ENCODE data around the gene YPEL2. TPM values are rescaled to one million over a fixed set of nuclear protein-coding genes. Genes with fewer than 3 reads are reported as not detected.

The YPEL2 gene
- total RNA-seq, 2 donors from 2014 or later, result 26.7 to 27.0 TPM

- H3K27ac ChIP-seq, result peak overlapping the region in 3 of 4 donors; percentile 30 to 70 (median 42)
- H3K27me3 ChIP-seq, result no peaks in the 10 kb centered on the region
- DNase-seq, result no peak
- no peak for TF ChIP-seq POLR2A (IDR thresholded peaks at IDR 0.05)
- TF ChIP-seq, protein P1, sequence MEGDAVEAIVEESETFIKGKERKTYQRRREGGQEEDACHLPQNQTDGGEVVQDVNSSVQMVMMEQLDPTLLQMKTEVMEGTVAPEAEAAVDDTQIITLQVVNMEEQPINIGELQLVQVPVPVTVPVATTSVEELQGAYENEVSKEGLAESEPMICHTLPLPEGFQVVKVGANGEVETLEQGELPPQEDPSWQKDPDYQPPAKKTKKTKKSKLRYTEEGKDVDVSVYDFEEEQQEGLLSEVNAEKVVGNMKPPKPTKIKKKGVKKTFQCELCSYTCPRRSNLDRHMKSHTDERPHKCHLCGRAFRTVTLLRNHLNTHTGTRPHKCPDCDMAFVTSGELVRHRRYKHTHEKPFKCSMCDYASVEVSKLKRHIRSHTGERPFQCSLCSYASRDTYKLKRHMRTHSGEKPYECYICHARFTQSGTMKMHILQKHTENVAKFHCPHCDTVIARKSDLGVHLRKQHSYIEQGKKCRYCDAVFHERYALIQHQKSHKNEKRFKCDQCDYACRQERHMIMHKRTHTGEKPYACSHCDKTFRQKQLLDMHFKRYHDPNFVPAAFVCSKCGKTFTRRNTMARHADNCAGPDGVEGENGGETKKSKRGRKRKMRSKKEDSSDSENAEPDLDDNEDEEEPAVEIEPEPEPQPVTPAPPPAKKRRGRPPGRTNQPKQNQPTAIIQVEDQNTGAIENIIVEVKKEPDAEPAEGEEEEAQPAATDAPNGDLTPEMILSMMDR (IDR thresholded peaks at IDR 0.05), result no peak
- H3K36me3 ChIP-seq (replicated peaks in 1 of 2; ENCODE audit: insufficient read depth in 1 of 2, low read depth in 2 of 2), result no peaks in the 10 kb centered on the region
- no peaks in the 10 kb centered on the region for H3K9me3 ChIP-seq
- peaks cover 78% of the 10 kb centered on the region for H3K4me1 ChIP-seq
- intact Hi-C loops (cut with DNase I), result no loop called here
- H3K4me3 ChIP-seq, result no peak overlapping the region
- no peak for ATAC-seq
- 52 to 59% methylated on average over 16 of the region's 16 CpGs for WGBS, 2 donors
Observed at GRCh38 chr17:59425085-59425931, 93.9 kb downstream of the YPEL2 start.

- H3K4me3 ChIP-seq, result no peak overlapping the region
- TF ChIP-seq, protein P1 (IDR thresholded peaks at IDR 0.05), result no peak
- no peak for TF ChIP-seq POLR2A (IDR thresholded peaks at IDR 0.05)
- DNase-seq (no peak), ATAC-seq (no peak)
- intact Hi-C loops (cut with DNase I), result no loop called here
- WGBS, 2 donors, result 90 to 94% methylated on average over 9 of the region's 9 CpGs
- no peaks in the 10 kb centered on the region for H3K9me3 ChIP-seq
- peak overlapping the region in 3 of 4 donors; percentile 30 to 70 (median 42) for H3K27ac ChIP-seq
- no peaks in the 10 kb centered on the region for H3K27me3 ChIP-seq
- peaks cover 79% of the 10 kb centered on the region for H3K4me1 ChIP-seq
- no peaks in the 10 kb centered on the region for H3K36me3 ChIP-seq (replicated peaks in 1 of 2; ENCODE audit: insufficient read depth in 1 of 2, low read depth in 2 of 2)
Observed at GRCh38 chr17:59426031-59426430, 94.6 kb downstream of the YPEL2 start.

DNA sequence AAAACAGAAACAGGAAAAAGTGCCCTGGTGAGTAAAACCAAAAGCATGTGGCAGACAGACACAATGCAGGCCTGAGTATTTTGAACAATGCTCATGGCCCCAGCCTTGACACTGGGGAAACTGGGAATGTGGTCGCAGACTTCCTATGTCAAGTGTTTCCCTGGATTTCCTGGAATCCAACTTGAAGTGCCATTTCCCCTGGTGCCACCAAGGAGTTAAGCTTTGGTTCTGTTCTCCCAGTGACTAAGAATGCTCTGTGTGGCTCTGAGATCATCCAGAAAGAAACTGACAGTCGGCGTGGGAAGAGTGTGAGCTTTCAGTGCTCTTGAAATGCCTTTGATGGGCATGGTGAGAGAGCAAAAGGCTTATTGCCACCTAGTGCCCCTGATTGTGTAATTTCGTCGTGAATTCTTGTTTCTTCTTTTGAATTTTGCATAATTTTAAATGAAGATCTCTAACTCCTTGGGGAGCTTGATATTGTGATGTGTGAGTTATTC, 96.0 kb downstream of the YPEL2 start:
- DNase-seq (no peak), ATAC-seq (peak; percentile 12)
- no peaks in the 10 kb centered on the region for H3K27me3 ChIP-seq
- H3K27ac ChIP-seq, result peak overlapping the region; percentile 45 to 73 (median 66)
- no peak overlapping the region for H3K4me3 ChIP-seq
- H3K9me3 ChIP-seq, result no peaks in the 10 kb centered on the region
- TF ChIP-seq, protein P1 (IDR thresholded peaks at IDR 0.05), result no peak
- TF ChIP-seq POLR2A (IDR thresholded peaks at IDR 0.05), result no peak
- peaks cover 75% of the 10 kb centered on the region for H3K4me1 ChIP-seq
- 36 to 47% methylated on average over 5 of the region's 5 CpGs for WGBS, 2 donors
- H3K36me3 ChIP-seq (replicated peaks in 1 of 2; ENCODE audit: insufficient read depth in 1 of 2, low read depth in 2 of 2), result no peaks in the 10 kb centered on the region
- intact Hi-C loops (cut with DNase I), result no loop called here

DNA sequence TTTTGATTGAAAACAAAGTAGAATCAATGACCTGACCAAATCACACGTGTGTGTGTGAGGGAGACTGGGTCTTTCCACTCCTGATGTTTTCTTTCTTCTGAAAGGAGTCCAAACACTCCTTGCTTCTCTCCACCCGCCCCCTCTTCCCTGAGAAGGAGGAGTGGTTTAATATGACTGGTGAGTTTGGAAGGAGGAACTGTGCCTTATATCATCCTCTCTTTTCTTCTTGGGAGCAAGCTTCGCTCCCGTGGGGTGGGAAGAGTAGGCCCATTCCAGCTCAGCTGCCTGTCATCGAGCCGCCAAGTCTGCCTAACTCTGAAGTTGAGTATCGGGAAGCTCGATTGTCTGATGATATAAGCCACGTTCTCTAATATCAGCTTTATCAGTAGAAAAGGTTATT, 96.5 kb downstream of the YPEL2 start:
- DNase-seq (no peak), ATAC-seq (no peak)
- 73 to 78% methylated on average over 9 of the region's 9 CpGs for WGBS, 2 donors
- intact Hi-C loops (cut with DNase I), result no loop called here
- no peaks in the 10 kb centered on the region for H3K27me3 ChIP-seq
- H3K4me1 ChIP-seq, result peaks cover 70% of the 10 kb centered on the region
- peak overlapping the region; percentile 45 to 73 (median 66) for H3K27ac ChIP-seq
- H3K36me3 ChIP-seq (replicated peaks in 1 of 2; ENCODE audit: insufficient read depth in 1 of 2, low read depth in 2 of 2), result no peaks in the 10 kb centered on the region
- no peak for TF ChIP-seq POLR2A (IDR thresholded peaks at IDR 0.05)
- TF ChIP-seq, protein P1 (IDR thresholded peaks at IDR 0.05), result no peak
- H3K9me3 ChIP-seq, result no peaks in the 10 kb centered on the region
- no peak overlapping the region for H3K4me3 ChIP-seq

Data from body of pancreas (tissue), 4 donors.